Hepatocyte (in vitro differentiated cells): ENCODE results near the gene TMEM258. TPM values are rescaled to one million over a fixed set of nuclear protein-coding genes. Genes with fewer than 3 reads are reported as not detected.

Source experiments
- DNase-seq: peaks from one replicate; pipeline ENCODE4 v3.0.0-alpha.2; 2016; ENCODE audit warnings: low spot score
- H2AFZ ChIP-seq: fragments of 200-600 bp; sonication (generic); 2 replicates; pipeline ENCODE4 v1.6.0; 2016; ENCODE audit warnings: antibody characterized with exemption, mild to moderate bottlenecking
- H3K27ac ChIP-seq: fragments of 200-600 bp; sonication (generic); 2 replicates; pipeline ENCODE4 v1.5.1; 2016; ENCODE audit warnings: mild to moderate bottlenecking
- H3K27me3 ChIP-seq: fragments of 200-600 bp; sonication (generic); 2 replicates; pipeline ENCODE4 v1.6.1; 2016
- H3K36me3 ChIP-seq: fragments of 200-600 bp; sonication (generic); replicated peaks from 2 replicates; pipeline ENCODE4 v1.5.1; 2016; ENCODE audit warnings: low read depth; ENCODE audit not compliant: insufficient read depth
- H3K4me1 ChIP-seq: fragments of 200-600 bp; sonication (generic); 2 replicates; pipeline ENCODE4 v1.5.1; 2016; ENCODE audit warnings: mild to moderate bottlenecking, moderate library complexity; ENCODE audit not compliant: insufficient read depth
- H3K4me2 ChIP-seq: fragments of 200-600 bp; sonication (generic); 2 replicates; pipeline ENCODE4 v1.6.0; 2016
- H3K4me3 ChIP-seq: fragments of 200-600 bp; sonication (generic); 2 replicates; pipeline ENCODE4 v1.5.1; 2016; ENCODE audit warnings: mild to moderate bottlenecking
- H3K79me2 ChIP-seq: fragments of 200-600 bp; sonication (generic); 2 replicates; pipeline ENCODE4 v1.6.0; 2017; ENCODE audit warnings: mild to moderate bottlenecking
- H3K9me2 ChIP-seq: fragments of 200-600 bp; sonication (generic); replicated peaks from 2 replicates; pipeline ENCODE4 v1.6.0; 2017; ENCODE audit warnings: mild to moderate bottlenecking; ENCODE audit not compliant: insufficient read depth
- H3K9me3 ChIP-seq: fragments of 200-600 bp; sonication (generic); 2 replicates; pipeline ENCODE4 v1.5.1; 2016; ENCODE audit warnings: low read depth, mild to moderate bottlenecking
- H4K20me1 ChIP-seq: fragments of 200-600 bp; sonication (generic); 2 replicates; pipeline ENCODE4 v1.6.0; 2016; ENCODE audit warnings: mild to moderate bottlenecking; ENCODE audit not compliant: insufficient read depth, poor library complexity, severe bottlenecking
- EZH2 ChIP-seq: fragments of 200-600 bp; sonication (generic); IDR thresholded peaks from 2 replicates; pipeline ENCODE4 v1.6.1; 2016; ENCODE audit warnings: antibody characterized with exemption, mild to moderate bottlenecking, borderline replicate concordance
- EZH2phosphoT487 ChIP-seq: fragments of 200-600 bp; sonication (generic); IDR thresholded peaks from one replicate; pipeline ENCODE4 v1.6.1; 2018; ENCODE audit warnings: antibody characterized with exemption, mild to moderate bottlenecking, low read depth, moderate library complexity; ENCODE audit not compliant: unreplicated experiment, severe bottlenecking
- WGBS: methylation state at CpG from one replicate; pipeline ENCODE4 v1.1.6; 2016; ENCODE audit warnings: low lambda C conversion rate; ENCODE audit errors: missing lambda C conversion rate; 5-methylcytosine and 5-hydroxymethylcytosine counted together
- polyA plus RNA-seq: library from polyadenylated mRNA; unstranded; fragments of >200 nt; fragmentation: Nextera tagmentation; extraction: Ambion mirVana; gene quantifications from 2 replicates; pipeline ENCODE4 v1.2.1, GENCODE V29; 2016
- total RNA-seq: library from RNA; depleted of rRNA; stranded (reverse); fragments of >200 nt; gene quantifications from 2 replicates; pipeline ENCODE4 v1.2.3, GENCODE V29; 2014
- TF ChIP-seq, protein P1 (sequence below): fragments of 200-600 bp; sonication (generic); IDR thresholded peaks from 2 replicates; pipeline ENCODE4 v1.5.1; 2016; ENCODE audit warnings: antibody characterized with exemption, mild to moderate bottlenecking; ENCODE audit not compliant: poor library complexity

Gene TMEM258
- total and polyA plus RNA-seq, 2 experiments from 2014 or later = 64.7 to 253 TPM

DNA sequence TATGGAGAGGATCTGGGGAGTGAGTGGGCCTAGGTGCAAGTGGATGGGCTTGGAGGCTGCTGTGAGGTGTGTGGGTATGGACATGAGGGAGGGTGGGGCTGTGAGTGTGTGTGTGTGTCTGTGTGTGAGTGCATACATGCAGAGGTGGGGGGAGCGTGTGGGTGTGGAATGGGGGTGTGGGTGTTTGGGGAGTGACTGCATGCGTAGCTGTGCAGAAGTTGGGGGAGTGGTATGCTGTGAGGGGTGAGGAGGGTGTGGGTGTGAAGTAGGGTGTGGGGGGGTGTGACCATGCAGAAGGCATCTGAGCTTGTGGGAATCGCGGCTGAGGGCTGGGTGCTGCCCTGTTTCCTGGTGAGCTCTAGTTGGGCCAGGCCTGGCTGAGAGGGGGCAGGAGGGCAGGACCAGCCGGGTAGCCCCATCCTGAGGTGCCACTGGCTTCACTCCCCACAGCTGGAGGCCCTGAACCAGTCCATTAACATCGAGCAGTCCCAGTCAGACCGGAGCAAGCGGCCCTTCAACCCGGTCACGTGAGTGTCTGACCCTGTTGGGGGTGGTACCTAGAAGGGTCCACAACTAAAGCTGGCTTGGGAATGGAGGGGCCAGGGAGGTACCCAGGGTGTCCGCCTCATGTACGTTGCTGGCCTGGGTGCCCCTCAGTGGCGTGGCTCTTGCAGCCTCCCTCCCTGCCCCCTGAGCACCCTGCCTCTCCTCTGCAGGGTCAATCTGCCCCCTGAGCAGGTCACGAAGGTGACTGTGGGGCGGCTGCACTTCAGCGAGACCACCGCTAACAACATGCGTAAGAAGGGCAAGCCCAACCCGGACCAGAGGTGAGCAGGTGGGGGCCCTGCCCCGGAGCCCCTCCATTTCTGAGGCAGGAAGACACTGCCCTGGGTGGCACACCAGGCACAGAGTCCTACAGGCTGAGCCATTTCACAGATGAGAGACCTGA, 16.5 kb downstream of the TMEM258 start:
- no peak overlapping the region for H3K27ac ChIP-seq
- TF ChIP-seq EZH2phosphoT487 (no peak), EZH2 (no peak)
- TF ChIP-seq, protein P1, sequence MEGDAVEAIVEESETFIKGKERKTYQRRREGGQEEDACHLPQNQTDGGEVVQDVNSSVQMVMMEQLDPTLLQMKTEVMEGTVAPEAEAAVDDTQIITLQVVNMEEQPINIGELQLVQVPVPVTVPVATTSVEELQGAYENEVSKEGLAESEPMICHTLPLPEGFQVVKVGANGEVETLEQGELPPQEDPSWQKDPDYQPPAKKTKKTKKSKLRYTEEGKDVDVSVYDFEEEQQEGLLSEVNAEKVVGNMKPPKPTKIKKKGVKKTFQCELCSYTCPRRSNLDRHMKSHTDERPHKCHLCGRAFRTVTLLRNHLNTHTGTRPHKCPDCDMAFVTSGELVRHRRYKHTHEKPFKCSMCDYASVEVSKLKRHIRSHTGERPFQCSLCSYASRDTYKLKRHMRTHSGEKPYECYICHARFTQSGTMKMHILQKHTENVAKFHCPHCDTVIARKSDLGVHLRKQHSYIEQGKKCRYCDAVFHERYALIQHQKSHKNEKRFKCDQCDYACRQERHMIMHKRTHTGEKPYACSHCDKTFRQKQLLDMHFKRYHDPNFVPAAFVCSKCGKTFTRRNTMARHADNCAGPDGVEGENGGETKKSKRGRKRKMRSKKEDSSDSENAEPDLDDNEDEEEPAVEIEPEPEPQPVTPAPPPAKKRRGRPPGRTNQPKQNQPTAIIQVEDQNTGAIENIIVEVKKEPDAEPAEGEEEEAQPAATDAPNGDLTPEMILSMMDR = no peak
- WGBS = 91% methylated on average over 16 of the region's 20 CpGs
- no peak overlapping the region for H3K4me3 ChIP-seq
- DNase-seq = no peak
- no peaks in the 10 kb centered on the region for H3K9me3 ChIP-seq
- no peaks in the 10 kb centered on the region for H3K27me3 ChIP-seq
- no peaks in the 10 kb centered on the region for H3K36me3 ChIP-seq
- H3K9me2 ChIP-seq = no peaks in the 10 kb centered on the region
- no peak overlapping the region for H3K4me2 ChIP-seq
- no peaks in the 10 kb centered on the region for H3K79me2 ChIP-seq
- peaks cover 23% of the 10 kb centered on the region for H3K4me1 ChIP-seq
- no peak overlapping the region for H2AFZ ChIP-seq
- no peaks in the 10 kb centered on the region for H4K20me1 ChIP-seq

DNA sequence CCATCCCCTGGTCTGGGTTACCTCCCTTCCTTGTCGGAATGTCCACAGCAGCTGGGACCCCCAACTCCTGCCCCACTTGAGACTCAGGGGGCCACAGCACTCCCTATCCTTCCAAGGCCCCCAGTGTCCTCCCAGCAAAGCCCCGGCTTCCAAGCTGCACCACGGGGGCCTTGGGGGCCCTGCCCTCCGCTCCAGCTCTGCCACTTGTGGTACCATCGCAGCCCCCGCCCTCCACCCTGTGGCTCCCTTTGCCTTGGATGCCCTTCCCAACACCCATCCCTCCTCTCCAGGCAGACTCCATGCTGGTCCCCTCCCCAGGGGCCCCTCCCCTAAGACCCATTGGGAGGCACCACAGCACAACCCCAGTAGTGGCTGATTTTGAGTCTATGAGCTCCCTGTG, 17.3 kb downstream of the TMEM258 start:
- peaks cover 28% of the 10 kb centered on the region for H3K4me1 ChIP-seq
- no peak overlapping the region for H3K4me2 ChIP-seq
- H4K20me1 ChIP-seq = no peaks in the 10 kb centered on the region
- H3K4me3 ChIP-seq = no peak overlapping the region
- no peak overlapping the region for H2AFZ ChIP-seq
- no peaks in the 10 kb centered on the region for H3K9me3 ChIP-seq
- no peaks in the 10 kb centered on the region for H3K36me3 ChIP-seq
- H3K27me3 ChIP-seq = no peaks in the 10 kb centered on the region
- DNase-seq = no peak
- no peaks in the 10 kb centered on the region for H3K79me2 ChIP-seq
- 100% methylated on average over 6 of the region's 6 CpGs for WGBS
- no peaks in the 10 kb centered on the region for H3K9me2 ChIP-seq
- H3K27ac ChIP-seq = no peak overlapping the region
- TF ChIP-seq EZH2 (no peak), EZH2phosphoT487 (no peak)
- TF ChIP-seq, protein P1 = no peak

DNA sequence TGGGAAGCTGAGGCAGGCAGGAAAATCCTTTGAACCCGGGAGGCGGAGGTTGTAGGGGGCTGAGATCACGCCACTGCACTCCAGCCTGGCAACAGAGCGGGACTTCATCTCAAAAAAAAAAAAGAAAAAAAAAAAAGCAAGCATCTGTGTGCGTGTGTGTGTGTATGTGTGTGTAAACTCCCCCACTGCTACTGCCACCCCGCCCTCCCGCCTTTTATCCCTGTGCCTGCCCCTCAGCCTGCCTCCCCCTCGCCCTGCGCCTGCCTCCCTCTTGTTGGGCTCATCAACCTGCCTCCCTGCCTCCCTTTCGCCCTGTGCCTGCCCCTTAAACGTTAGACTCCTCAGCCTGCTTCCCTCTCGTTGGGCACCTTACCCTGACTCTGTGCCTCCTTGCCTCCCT, 18.0 kb downstream of the TMEM258 start:
- Histone ChIP-seq H3K36me3 (no peaks in the 10 kb centered on the region), H3K4me3 (no peak overlapping the region), H3K9me2 (no peaks in the 10 kb centered on the region), H3K27ac (no peak overlapping the region), H3K27me3 (no peaks in the 10 kb centered on the region), H3K4me1 (peaks cover 35% of the 10 kb centered on the region), H3K9me3 (no peaks in the 10 kb centered on the region), H3K79me2 (no peaks in the 10 kb centered on the region), H3K4me2 (no peak overlapping the region), H4K20me1 (no peaks in the 10 kb centered on the region), H2AFZ (no peak overlapping the region)
- TF ChIP-seq, protein P1 = no peak
- TF ChIP-seq EZH2 = no peak
- TF ChIP-seq EZH2phosphoT487 = no peak
- no peak for DNase-seq
- 74% methylated on average over 8 of the region's 12 CpGs for WGBS
